Measurements from ENCODE around the gene ZNF665.
"Not testable (repeated sequence)": the region's sequence is repeated elsewhere in the genome, so short reads cannot be mapped to it uniquely, and the experiment has no call there.

Gene ZNF665

GRCh38 chr19:53195265-53195903, 2.2 kb upstream of the ZNF665 start:
- TF ChIP-seq CTCF (conservative IDR thresholded peaks at IDR 0.05; ENCODE audit: low read depth, low read length), result peak; percentile 98
- no peak overlapping the region for H3K4me3 ChIP-seq (ENCODE audit: low read depth, low read length)
- DNase-seq (ENCODE audit: low read depth), result peak; percentile 95

GRCh38 chr19:53193535-53194222, 521 bp upstream of the ZNF665 start:
- H3K4me3 ChIP-seq (ENCODE audit: low read depth, low read length), result peak overlapping the region; percentile 70
- no peak for TF ChIP-seq CTCF (conservative IDR thresholded peaks at IDR 0.05; ENCODE audit: low read depth, low read length)
- DNase-seq (ENCODE audit: low read depth), result no peak

GRCh38 chr19:53190253-53190652, 2.9 kb downstream of the ZNF665 start:
- no peak overlapping the region for H3K4me3 ChIP-seq (ENCODE audit: low read depth, low read length)
- DNase-seq (ENCODE audit: low read depth), result no peak
- peak; percentile 23 for TF ChIP-seq CTCF (conservative IDR thresholded peaks at IDR 0.05; ENCODE audit: low read depth, low read length)

GRCh38 chr19:53189691-53190198, 3.4 kb downstream of the ZNF665 start:
- DNase-seq (ENCODE audit: low read depth); H3K4me3 ChIP-seq (ENCODE audit: low read depth, low read length): not testable (repeated sequence)

GRCh38 chr19:53185155-53185882, 7.8 kb downstream of the ZNF665 start:
- peak; percentile 7 for DNase-seq (ENCODE audit: low read depth)
- peak; percentile 19 for TF ChIP-seq CTCF (conservative IDR thresholded peaks at IDR 0.05; ENCODE audit: low read depth, low read length)
- not testable (repeated sequence) for H3K4me3 ChIP-seq (ENCODE audit: low read depth, low read length)

- no peak overlapping the region for H3K4me3 ChIP-seq (ENCODE audit: low read depth, low read length)
- no peak for TF ChIP-seq CTCF (conservative IDR thresholded peaks at IDR 0.05; ENCODE audit: low read depth, low read length)
- DNase-seq (ENCODE audit: low read depth), result peak; percentile 78
Measured at GRCh38 chr19:53183146-53183764, 9.9 kb downstream of the ZNF665 start.

- no peak for TF ChIP-seq CTCF (conservative IDR thresholded peaks at IDR 0.05; ENCODE audit: low read depth, low read length)
- peak; percentile 79 for DNase-seq (ENCODE audit: low read depth)
- H3K4me3 ChIP-seq (ENCODE audit: low read depth, low read length), result no peak overlapping the region
Measured at GRCh38 chr19:53182202-53182601, 11.0 kb downstream of the ZNF665 start.

Data from choroid plexus epithelial cell (primary cell).